Activated CD8-positive, alpha-beta T cell treated with anti-CD3 and anti-CD28 coated beads, Interleukin-2, amount 10 ng/mL, durations not matched to agents 7 days and 5 days (primary cell): ENCODE data around the gene OR5C1. TPM values are rescaled to one million over a fixed set of nuclear protein-coding genes. Genes with fewer than 3 reads are reported as not detected.
"Not testable (repeated sequence)": the region's sequence is repeated elsewhere in the genome, so short reads cannot be mapped to it uniquely, and the experiment has no call there.

Experiments used
- ATAC-seq: fragments of 150-1000 bp; cut with Tn5 transposase; one replicate; pipeline ENCODE4 v1.10.0; 2021; ENCODE audit warnings: moderate library complexity
- CTCF ChIA-PET: fragments of 350-600 bp; sonication (Branson Sonifier 250); formaldehyde crosslinking; loops from one replicate; lab custom pipeline; 2021; ENCODE audit warnings: antibody characterized with exemption; lab: Charles Lee
- POLR2A ChIA-PET: fragments of 350-600 bp; sonication (Branson Sonifier 250); formaldehyde crosslinking; loops from one replicate; lab custom pipeline; 2021; ENCODE audit warnings: antibody characterized with exemption; lab: Charles Lee
- DNase-seq: peaks from one replicate; pipeline ENCODE4 v3.0.0-alpha.2; 2020
- H3K27ac Mint-ChIP-seq: one replicate; pipeline ENCODE4 v1.8.0; 2021; ENCODE audit warnings: mild to moderate bottlenecking, mixed read lengths
- H3K27me3 Mint-ChIP-seq: one replicate; pipeline ENCODE4 v1.8.0; 2021; ENCODE audit warnings: low read depth, mixed read lengths
- H3K36me3 Mint-ChIP-seq: one replicate; pipeline ENCODE4 v1.8.0; 2021; ENCODE audit warnings: low read depth, mixed read lengths
- H3K4me1 Mint-ChIP-seq: one replicate; pipeline ENCODE4 v1.8.0; 2021; ENCODE audit warnings: low read depth, mixed read lengths
- H3K4me3 Mint-ChIP-seq: one replicate; pipeline ENCODE4 v1.8.0; 2021; ENCODE audit warnings: mild to moderate bottlenecking, mixed read lengths
- H3K9me3 Mint-ChIP-seq: one replicate; pipeline ENCODE4 v1.8.0; 2022; ENCODE audit warnings: mixed read lengths; ENCODE audit not compliant: insufficient read depth
- total RNA-seq, 2 experiments: library from RNA; stranded (reverse); gene quantifications; one replicate each; pipeline ENCODE4 v1.2.3, GENCODE V29; 2021

The OR5C1 gene
- total RNA-seq, 2 experiments from 2014 or later = not detected

- ATAC-seq = no peak
Measured at GRCh38 chr9:122791872-122792669, 3.3 kb downstream of the OR5C1 start.

GRCh38 chr9:122797316-122798063, 8.8 kb downstream of the OR5C1 start:
- H3K36me3 Mint-ChIP-seq = no peaks in the 10 kb centered on the region
- no peak overlapping the region for H3K4me3 Mint-ChIP-seq
- no peak for ATAC-seq
- no peaks in the 10 kb centered on the region for H3K4me1 Mint-ChIP-seq
- H3K27me3 Mint-ChIP-seq = no peaks in the 10 kb centered on the region
- no peak overlapping the region for H3K27ac Mint-ChIP-seq
- DNase-seq = no peak
- H3K9me3 Mint-ChIP-seq = no peaks in the 10 kb centered on the region
- CTCF ChIA-PET = no interaction called here
- POLR2A ChIA-PET = interaction anchor here (0.6 kb wide), 2 partner anchors 60 to 1772 kb away, joined by 3 to 4 read pairs; no protein-coding TSS in a partner anchor

More at GRCh38 chr9:122791872-122792669, 3.3 kb downstream of the OR5C1 start:
- CTCF ChIA-PET = no interaction called here
- no peaks in the 10 kb centered on the region for H3K9me3 Mint-ChIP-seq
- H3K27ac Mint-ChIP-seq = no peak overlapping the region
- POLR2A ChIA-PET = no interaction called here
- no peaks in the 10 kb centered on the region for H3K4me1 Mint-ChIP-seq
- no peak for DNase-seq
- H3K27me3 Mint-ChIP-seq = no peaks in the 10 kb centered on the region
- H3K4me3 Mint-ChIP-seq = no peak overlapping the region
- H3K36me3 Mint-ChIP-seq = no peaks in the 10 kb centered on the region

- CTCF ChIA-PET = no interaction called here
- H3K9me3 Mint-ChIP-seq = no peaks in the 10 kb centered on the region
- POLR2A ChIA-PET = no interaction called here
- H3K36me3 Mint-ChIP-seq = no peaks in the 10 kb centered on the region
- H3K4me3 Mint-ChIP-seq = no peak within 1 kb of the TSS
- no peaks in the 10 kb centered on the region for H3K27me3 Mint-ChIP-seq
- H3K27ac Mint-ChIP-seq = no peak within 1 kb of the TSS
- no peak for DNase-seq
- no peak for ATAC-seq
- H3K4me1 Mint-ChIP-seq = no peaks in the 10 kb centered on the region
Measured at GRCh38 chr9:122800066-122801060, 11.6 kb downstream of the OR5C1 start, which contains the start of gene OR1K1. TSS of gene OR1K1 (plus strand) at chr9:122800123. CDS start at chr9:122800123, 0 bp downstream.

GRCh38 chr9:122806661-122807060, 17.9 kb downstream of the OR5C1 start:
- CTCF ChIA-PET = interaction anchor here (2.5 to 5.7 kb wide), 3 partner anchors 308 to 708 kb away, joined by 13 to 102 read pairs (median 48); no protein-coding TSS in a partner anchor
- Mint-ChIP-seq H3K27ac (no peak overlapping the region), H3K4me3 (no peak overlapping the region)

GRCh38 chr9:122807271-122807900, 18.7 kb downstream of the OR5C1 start:
- Mint-ChIP-seq H3K27me3 (no peaks in the 10 kb centered on the region), H3K27ac (no peak overlapping the region), H3K9me3 (peaks cover 3% of the 10 kb centered on the region), H3K4me1 (peaks cover 30% of the 10 kb centered on the region), H3K4me3 (no peak overlapping the region), H3K36me3 (peaks cover 7% of the 10 kb centered on the region)
- DNase-seq (peak; percentile 42), ATAC-seq (no peak)
- POLR2A ChIA-PET = interaction anchor here (0.5 kb wide), 1 partner anchor 1813 kb away, joined by 3 read pairs; no protein-coding TSS in a partner anchor
- CTCF ChIA-PET = interaction anchor here (1.5 to 5.7 kb wide), 5 partner anchors 309 to 708 kb away, joined by 8 to 102 read pairs (median 13); no protein-coding TSS in a partner anchor

More at GRCh38 chr9:122806661-122807060, 17.9 kb downstream of the OR5C1 start:
- Mint-ChIP-seq H3K27me3 (no peaks in the 10 kb centered on the region), H3K36me3 (peaks cover 7% of the 10 kb centered on the region), H3K4me1 (peaks cover 30% of the 10 kb centered on the region), H3K9me3 (peaks cover 3% of the 10 kb centered on the region)
- POLR2A ChIA-PET = no interaction called here
- ATAC-seq = no peak
- no peak for DNase-seq

- H3K4me3 Mint-ChIP-seq = no peak overlapping the region
- ATAC-seq = peak; percentile 72
- POLR2A ChIA-PET = interaction anchor here (0.5 to 1.1 kb wide), 2 partner anchors 21 to 1812 kb away, joined by 3 read pairs; no protein-coding TSS in a partner anchor
Measured at GRCh38 chr9:122808141-122808540, 19.4 kb downstream of the OR5C1 start.

GRCh38 chr9:122809261-122809660, 20.5 kb downstream of the OR5C1 start:
- peaks cover 30% of the 10 kb centered on the region for H3K4me1 Mint-ChIP-seq
- H3K4me3 Mint-ChIP-seq, DNase-seq, H3K27ac Mint-ChIP-seq, H3K36me3 Mint-ChIP-seq, POLR2A ChIA-PET, H3K9me3 Mint-ChIP-seq, ATAC-seq, H3K27me3 Mint-ChIP-seq: not testable (repeated sequence)
- CTCF ChIA-PET = interaction anchor here (0.8 to 5.7 kb wide), 8 partner anchors 20 to 710 kb away, joined by 3 to 102 read pairs (median 10); no protein-coding TSS in a partner anchor

More at GRCh38 chr9:122808141-122808540, 19.4 kb downstream of the OR5C1 start:
- H3K27me3 Mint-ChIP-seq = no peaks in the 10 kb centered on the region
- peaks cover 7% of the 10 kb centered on the region for H3K36me3 Mint-ChIP-seq
- peak overlapping the region; percentile 31 for H3K27ac Mint-ChIP-seq
- CTCF ChIA-PET = interaction anchor here (0.8 to 5.7 kb wide), 8 partner anchors 235 to 709 kb away, joined by 3 to 102 read pairs (median 10); no protein-coding TSS in a partner anchor
- DNase-seq = peak; percentile 32
- peaks cover 3% of the 10 kb centered on the region for H3K9me3 Mint-ChIP-seq
- peaks cover 30% of the 10 kb centered on the region for H3K4me1 Mint-ChIP-seq

GRCh38 chr9:122810306-122810946, 21.7 kb downstream of the OR5C1 start:
- H3K27ac Mint-ChIP-seq = no peak overlapping the region
- H3K36me3 Mint-ChIP-seq = peaks cover 15% of the 10 kb centered on the region
- ATAC-seq (peak; percentile 73), DNase-seq (peak; percentile 85)
- CTCF ChIA-PET = interaction anchor here (0.7 to 5.7 kb wide), 13 partner anchors 16 to 712 kb away, joined by 3 to 102 read pairs (median 3); partner anchors contain the start of genes MRRF, RBM18 and ZBTB6
- peaks cover 3% of the 10 kb centered on the region for H3K9me3 Mint-ChIP-seq
- H3K4me1 Mint-ChIP-seq = peaks cover 34% of the 10 kb centered on the region
- H3K27me3 Mint-ChIP-seq = no peaks in the 10 kb centered on the region
- no peak overlapping the region for H3K4me3 Mint-ChIP-seq
- POLR2A ChIA-PET = interaction anchor here (0.8 kb wide), 1 partner anchor 546 kb away, joined by 3 read pairs; the partner anchor contains the start of genes MRRF and RBM18

GRCh38 chr9:122812736-122813135, 24.0 kb downstream of the OR5C1 start:
- Mint-ChIP-seq H3K27ac (no peak overlapping the region), H3K27me3 (no peaks in the 10 kb centered on the region), H3K4me3 (no peak overlapping the region), H3K4me1 (peaks cover 41% of the 10 kb centered on the region), H3K36me3 (peaks cover 21% of the 10 kb centered on the region), H3K9me3 (no peaks in the 10 kb centered on the region)
- CTCF ChIA-PET = interaction anchor here (0.9 to 2.5 kb wide), 3 partner anchors 314 to 350 kb away, joined by 3 to 6 read pairs (median 4); no protein-coding TSS in a partner anchor
- no peak for ATAC-seq
- DNase-seq = no peak
- POLR2A ChIA-PET = interaction anchor here (1.3 kb wide), 1 partner anchor 349 kb away, joined by 3 read pairs; no protein-coding TSS in a partner anchor

GRCh38 chr9:122814545-122814944, 25.8 kb downstream of the OR5C1 start:
- DNase-seq (no peak), ATAC-seq (no peak)
- ChIA-PET POLR2A (no interaction called here), CTCF (interaction anchor here (0.7 to 2.5 kb wide), 3 partner anchors 84 to 689 kb away, joined by 3 to 6 read pairs (median 4); no protein-coding TSS in a partner anchor)
- Mint-ChIP-seq H3K4me3 (no peak overlapping the region), H3K27me3 (no peaks in the 10 kb centered on the region), H3K9me3 (no peaks in the 10 kb centered on the region), H3K27ac (no peak overlapping the region), H3K4me1 (peaks cover 27% of the 10 kb centered on the region), H3K36me3 (peaks cover 22% of the 10 kb centered on the region)
